ENCODE results near the gene SLC39A5.
"Not testable (repeated sequence)": the region's sequence is repeated elsewhere in the genome, so short reads cannot be mapped to it uniquely, and the experiment has no call there.

The SLC39A5 gene

DNA sequence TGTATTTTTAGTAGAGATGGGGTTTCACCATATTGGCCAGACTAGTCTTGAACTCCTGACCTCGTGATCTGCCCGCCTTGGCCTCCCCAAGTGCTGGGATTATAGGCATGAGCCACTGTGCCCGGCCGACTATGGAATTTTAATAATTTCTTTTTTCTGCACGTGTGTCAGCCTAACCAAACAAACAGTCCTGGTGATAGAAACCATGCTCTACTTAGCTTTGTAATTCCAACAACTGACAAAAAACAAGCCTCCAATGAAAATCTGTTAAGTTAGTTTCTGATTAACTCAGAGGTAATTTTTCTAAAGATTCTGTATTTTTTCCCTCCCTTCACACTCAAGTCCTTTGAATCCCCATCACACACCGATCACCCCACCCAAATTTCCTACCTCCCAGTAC lies 52.2 kb downstream of the SLC39A5 start:
- no peak for TF ChIP-seq CTCF (IDR thresholded peaks at IDR 0.05)
- intact Hi-C loops (cut with DNase I; ENCODE audit: low total_unique reads) = no loop called here
- Histone ChIP-seq H3K36me3 (peaks cover 74 to 95% (median 79%) of the 10 kb centered on the region in 3 donors), H3K27me3 (no peaks in the 10 kb centered on the region), H3K4me1 (peaks cover 0 to 5% (median 0%) of the 10 kb centered on the region in 4 donors), H3K4me3 (no peak overlapping the region), H3K27ac (no peak overlapping the region), H3K9me3 (no peaks in the 10 kb centered on the region)
- DNase-seq = no peak

DNA sequence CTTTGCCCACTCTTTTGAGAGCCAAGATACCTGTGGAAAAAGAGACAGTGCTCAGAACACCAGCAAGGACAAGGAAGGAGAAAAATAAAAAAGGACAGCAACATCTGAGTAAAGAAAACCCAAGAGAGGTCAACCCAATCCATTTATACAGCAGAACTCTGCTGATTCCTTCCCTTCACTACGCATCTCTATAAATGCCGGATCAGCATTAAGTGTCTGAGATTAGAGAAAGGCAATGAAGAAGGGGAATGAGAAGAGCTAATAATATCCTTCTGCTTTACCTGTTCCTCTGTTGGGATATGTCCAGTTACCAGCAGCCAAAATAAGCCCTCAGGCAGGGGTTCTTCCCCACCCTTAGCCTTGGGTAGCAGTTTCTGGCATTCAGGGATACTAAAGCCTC lies 52.7 kb downstream of the SLC39A5 start:
- H3K4me3 ChIP-seq = no peak overlapping the region
- no peak for DNase-seq
- no peak overlapping the region for H3K27ac ChIP-seq
- H3K4me1 ChIP-seq = peaks cover 0 to 5% (median 0%) of the 10 kb centered on the region in 4 donors
- TF ChIP-seq CTCF (IDR thresholded peaks at IDR 0.05) = no peak
- H3K27me3 ChIP-seq = no peaks in the 10 kb centered on the region
- no peaks in the 10 kb centered on the region for H3K9me3 ChIP-seq
- H3K36me3 ChIP-seq = peaks cover 71 to 90% (median 77%) of the 10 kb centered on the region in 3 donors
- intact Hi-C loops (cut with DNase I; ENCODE audit: low total_unique reads) = no loop called here

DNA sequence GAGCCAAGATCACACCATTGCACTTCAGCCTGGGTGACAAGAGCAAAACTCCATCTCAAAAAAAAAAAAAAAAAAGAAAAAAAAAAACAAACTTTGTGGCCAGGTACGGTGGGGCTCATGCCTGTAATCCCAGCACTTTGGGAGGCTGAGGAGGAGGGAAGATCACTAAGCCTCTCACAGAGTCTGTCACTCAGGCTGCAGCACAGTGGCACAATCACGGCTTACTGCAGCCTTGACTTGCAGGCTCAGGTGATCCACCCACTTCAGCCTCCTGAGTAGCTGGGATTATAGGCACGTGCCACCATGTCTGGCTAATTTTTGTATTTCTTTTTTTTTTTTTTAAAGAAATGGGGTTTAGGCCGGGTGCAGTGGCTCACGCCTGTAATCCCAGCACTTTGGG lies 54.4 kb downstream of the SLC39A5 start:
- H3K4me3 ChIP-seq; H3K9me3 ChIP-seq; H3K27ac ChIP-seq; intact Hi-C loops (cut with DNase I; ENCODE audit: low total_unique reads); DNase-seq; H3K27me3 ChIP-seq: not testable (repeated sequence)
- Histone ChIP-seq H3K4me1 (peaks cover 0 to 12% (median 0%) of the 10 kb centered on the region in 4 donors), H3K36me3 (peaks cover 60 to 73% (median 60%) of the 10 kb centered on the region in 3 donors)

- TF ChIP-seq CTCF (IDR thresholded peaks at IDR 0.05) = no peak
- no peak for DNase-seq
- intact Hi-C loops (cut with DNase I; ENCODE audit: low total_unique reads) = no loop called here
- no peak overlapping the region for H3K27ac ChIP-seq
- no peaks in the 10 kb centered on the region for H3K9me3 ChIP-seq
- no peaks in the 10 kb centered on the region for H3K27me3 ChIP-seq
- no peak overlapping the region for H3K4me3 ChIP-seq
- peaks cover 42 to 57% (median 56%) of the 10 kb centered on the region in 3 donors for H3K36me3 ChIP-seq
- peaks cover 0 to 17% (median 0%) of the 10 kb centered on the region in 4 donors for H3K4me1 ChIP-seq
Observed at GRCh38 chr12:56286044-56286830, 56.4 kb downstream of the SLC39A5 start.
